Measurements from ENCODE around the gene TTF2.

- TF ChIP-seq POU2F2 (IDR thresholded peaks at IDR 0.05; ENCODE audit: low read depth, low read length), result no peak
- no peak for TF ChIP-seq POLR2A (IDR thresholded peaks at IDR 0.05; ENCODE audit: low read depth, low read length)
- TF ChIP-seq POLR2AphosphoS5 (IDR thresholded peaks at IDR 0.05; ENCODE audit: low read depth, low read length), result no peak
- TF ChIP-seq TAF1 (IDR thresholded peaks at IDR 0.05; ENCODE audit: low read depth, low read length), result no peak
These were observed 9.2 kb downstream of the TTF2 start for GRCh38 chr1:117069220-117069844.

Data from GM12891 (cell line).